Suprapubic skin (tissue), 4 donors: Measurements from ENCODE around the gene ZNF280B.

Source experiments
- CTCF ChIP-seq, 2 donors: fragments of 200-600 bp in 1 of 2; fragments of 450-650 bp in 1 of 2; sonication (generic) in 1 of 2; IDR thresholded peaks; one replicate each; pipeline ENCODE4 v1.5.1; 2016 to 2019; ENCODE audit warnings: antibody characterized with exemption in 2 of 2, mild to moderate bottlenecking in 1 of 2, moderate library complexity in 1 of 2
- EP300 ChIP-seq: sonication (generic); formaldehyde crosslinking; IDR thresholded peaks from one replicate; pipeline ENCODE4 v1.6.1; 2017; ENCODE audit warnings: antibody characterized with exemption
- POLR2A ChIP-seq, 2 donors: fragments of 450-650 bp; IDR thresholded peaks; one replicate each; pipeline ENCODE4 v1.6.1; 2017; ENCODE audit warnings: antibody characterized with exemption in 2 of 2, mild to moderate bottlenecking in 2 of 2, moderate library complexity in 2 of 2
- POLR2AphosphoS5 ChIP-seq, 3 donors: sonication (generic); formaldehyde crosslinking; IDR thresholded peaks; one replicate each; pipeline ENCODE4 v1.6.1; 2017; ENCODE audit warnings: antibody characterized with exemption in 3 of 3

DNA sequence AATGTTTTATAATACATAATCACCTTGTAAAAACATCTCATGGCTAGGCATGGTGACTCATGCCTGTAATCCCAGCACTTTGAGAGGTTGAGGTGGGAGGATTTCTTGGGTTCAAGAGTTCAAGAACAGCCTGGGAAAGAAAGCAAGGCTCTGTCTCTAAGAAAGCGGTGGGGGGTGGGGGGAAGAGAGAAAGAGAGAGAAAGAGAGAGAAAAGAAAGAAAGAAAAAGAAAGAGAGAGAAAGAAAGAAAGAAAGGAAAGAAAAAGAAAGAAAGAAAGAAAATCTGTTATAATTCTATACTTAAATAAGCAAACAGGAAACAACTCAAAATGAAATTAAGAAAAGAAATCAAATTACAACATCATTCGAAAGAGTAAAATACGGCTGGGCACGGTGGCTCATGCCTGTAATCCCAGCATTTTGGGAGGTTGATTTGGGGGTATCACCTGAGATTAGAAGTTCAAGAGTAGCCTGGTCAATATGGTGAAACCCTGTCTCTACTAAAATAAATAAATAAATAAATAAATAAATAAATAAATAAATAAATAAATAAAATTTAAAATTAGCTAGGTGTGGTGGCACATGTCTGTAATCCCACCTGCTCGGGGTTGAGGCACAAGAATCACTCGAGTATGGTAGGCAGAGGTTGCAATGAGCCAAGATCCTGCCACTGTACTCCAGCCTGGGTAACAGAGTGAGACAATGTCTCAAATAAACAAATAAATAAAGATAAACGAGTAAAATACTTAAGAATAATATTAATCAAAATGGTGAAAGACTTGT, 65.4 kb downstream of the ZNF280B start:
- TF ChIP-seq CTCF (IDR thresholded peaks at IDR 0.05), result no peak
- TF ChIP-seq POLR2A (IDR thresholded peaks at IDR 0.05), result no peak
- no peak for TF ChIP-seq EP300
- no peak for TF ChIP-seq POLR2AphosphoS5 (IDR thresholded peaks at IDR 0.05)
